ENCODE results near the gene PTPN6. TPM values are rescaled to one million over a fixed set of nuclear protein-coding genes. Genes with fewer than 3 reads are reported as not detected.
A peak's percentile ranks its signal among the peaks of the same experiment; 100 is the strongest.

PTPN6 gene
- total and polyA plus RNA-seq, 10 of the 15 experiments (the other 5 are each of a cell fraction or from before 2014, with no cell fraction given): 229 to 457 (median 370) TPM

DNA sequence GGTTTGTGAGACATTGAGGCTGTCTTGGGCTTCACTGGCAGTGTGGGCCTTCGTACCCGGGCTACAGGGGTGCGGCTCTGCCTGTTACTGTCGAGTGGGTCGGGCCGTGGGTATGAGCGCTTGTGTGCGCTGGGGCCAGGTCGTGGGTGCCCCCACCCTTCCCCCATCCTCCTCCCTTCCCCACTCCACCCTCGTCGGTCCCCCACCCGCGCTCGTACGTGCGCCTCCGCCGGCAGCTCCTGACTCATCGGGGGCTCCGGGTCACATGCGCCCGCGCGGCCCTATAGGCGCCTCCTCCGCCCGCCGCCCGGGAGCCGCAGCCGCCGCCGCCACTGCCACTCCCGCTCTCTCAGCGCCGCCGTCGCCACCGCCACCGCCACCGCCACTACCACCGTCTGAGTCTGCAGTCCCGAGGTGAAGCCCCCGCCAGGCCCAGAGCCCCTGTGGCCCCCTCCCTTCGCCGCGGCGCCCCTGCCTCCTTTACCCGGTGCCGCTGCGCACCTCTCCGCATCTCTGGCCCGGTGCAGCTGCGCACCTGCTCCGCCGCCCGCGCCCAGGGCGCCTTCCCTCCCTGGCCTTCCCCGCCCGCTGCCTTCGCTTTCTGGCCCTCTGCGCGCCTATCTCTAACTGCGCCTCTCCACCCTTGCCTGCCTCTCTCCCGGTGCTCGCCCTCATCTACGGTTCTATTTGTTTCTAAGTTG, 36.8 kb upstream of the PTPN6 start, which contains the start of gene ENO2 (continued):
- no peak for TF ChIP-seq ZNF384 (IDR thresholded peaks at IDR 0.05; ENCODE audit: borderline replicate concordance, low read depth, low read length)
- TF ChIP-seq, protein P1, sequence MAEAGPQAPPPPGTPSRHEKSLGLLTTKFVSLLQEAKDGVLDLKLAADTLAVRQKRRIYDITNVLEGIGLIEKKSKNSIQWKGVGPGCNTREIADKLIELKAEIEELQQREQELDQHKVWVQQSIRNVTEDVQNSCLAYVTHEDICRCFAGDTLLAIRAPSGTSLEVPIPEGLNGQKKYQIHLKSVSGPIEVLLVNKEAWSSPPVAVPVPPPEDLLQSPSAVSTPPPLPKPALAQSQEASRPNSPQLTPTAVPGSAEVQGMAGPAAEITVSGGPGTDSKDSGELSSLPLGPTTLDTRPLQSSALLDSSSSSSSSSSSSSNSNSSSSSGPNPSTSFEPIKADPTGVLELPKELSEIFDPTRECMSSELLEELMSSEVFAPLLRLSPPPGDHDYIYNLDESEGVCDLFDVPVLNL (IDR thresholded peaks at IDR 0.05; ENCODE audit: low read depth, low read length): no peak
- TF ChIP-seq, protein P2, sequence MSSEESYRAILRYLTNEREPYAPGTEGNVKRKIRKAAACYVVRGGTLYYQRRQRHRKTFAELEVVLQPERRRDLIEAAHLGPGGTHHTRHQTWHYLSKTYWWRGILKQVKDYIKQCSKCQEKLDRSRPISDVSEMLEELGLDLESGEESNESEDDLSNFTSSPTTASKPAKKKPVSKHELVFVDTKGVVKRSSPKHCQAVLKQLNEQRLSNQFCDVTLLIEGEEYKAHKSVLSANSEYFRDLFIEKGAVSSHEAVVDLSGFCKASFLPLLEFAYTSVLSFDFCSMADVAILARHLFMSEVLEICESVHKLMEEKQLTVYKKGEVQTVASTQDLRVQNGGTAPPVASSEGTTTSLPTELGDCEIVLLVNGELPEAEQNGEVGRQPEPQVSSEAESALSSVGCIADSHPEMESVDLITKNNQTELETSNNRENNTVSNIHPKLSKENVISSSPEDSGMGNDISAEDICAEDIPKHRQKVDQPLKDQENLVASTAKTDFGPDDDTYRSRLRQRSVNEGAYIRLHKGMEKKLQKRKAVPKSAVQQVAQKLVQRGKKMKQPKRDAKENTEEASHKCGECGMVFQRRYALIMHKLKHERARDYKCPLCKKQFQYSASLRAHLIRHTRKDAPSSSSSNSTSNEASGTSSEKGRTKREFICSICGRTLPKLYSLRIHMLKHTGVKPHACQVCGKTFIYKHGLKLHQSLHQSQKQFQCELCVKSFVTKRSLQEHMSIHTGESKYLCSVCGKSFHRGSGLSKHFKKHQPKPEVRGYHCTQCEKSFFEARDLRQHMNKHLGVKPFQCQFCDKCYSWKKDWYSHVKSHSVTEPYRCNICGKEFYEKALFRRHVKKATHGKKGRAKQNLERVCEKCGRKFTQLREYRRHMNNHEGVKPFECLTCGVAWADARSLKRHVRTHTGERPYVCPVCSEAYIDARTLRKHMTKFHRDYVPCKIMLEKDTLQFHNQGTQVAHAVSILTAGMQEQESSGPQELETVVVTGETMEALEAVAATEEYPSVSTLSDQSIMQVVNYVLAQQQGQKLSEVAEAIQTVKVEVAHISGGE (CRISPR knock-in tag; IDR thresholded peaks at IDR 0.05): no peak
- no peak for TF ChIP-seq ZNF207 (IDR thresholded peaks at IDR 0.05; ENCODE audit: borderline replicate concordance)
- no peak for TF ChIP-seq SUPT20H (IDR thresholded peaks at IDR 0.05; ENCODE audit: borderline replicate concordance, control insufficient read depth, low read depth, low read length)
- TF ChIP-seq, protein P3, sequence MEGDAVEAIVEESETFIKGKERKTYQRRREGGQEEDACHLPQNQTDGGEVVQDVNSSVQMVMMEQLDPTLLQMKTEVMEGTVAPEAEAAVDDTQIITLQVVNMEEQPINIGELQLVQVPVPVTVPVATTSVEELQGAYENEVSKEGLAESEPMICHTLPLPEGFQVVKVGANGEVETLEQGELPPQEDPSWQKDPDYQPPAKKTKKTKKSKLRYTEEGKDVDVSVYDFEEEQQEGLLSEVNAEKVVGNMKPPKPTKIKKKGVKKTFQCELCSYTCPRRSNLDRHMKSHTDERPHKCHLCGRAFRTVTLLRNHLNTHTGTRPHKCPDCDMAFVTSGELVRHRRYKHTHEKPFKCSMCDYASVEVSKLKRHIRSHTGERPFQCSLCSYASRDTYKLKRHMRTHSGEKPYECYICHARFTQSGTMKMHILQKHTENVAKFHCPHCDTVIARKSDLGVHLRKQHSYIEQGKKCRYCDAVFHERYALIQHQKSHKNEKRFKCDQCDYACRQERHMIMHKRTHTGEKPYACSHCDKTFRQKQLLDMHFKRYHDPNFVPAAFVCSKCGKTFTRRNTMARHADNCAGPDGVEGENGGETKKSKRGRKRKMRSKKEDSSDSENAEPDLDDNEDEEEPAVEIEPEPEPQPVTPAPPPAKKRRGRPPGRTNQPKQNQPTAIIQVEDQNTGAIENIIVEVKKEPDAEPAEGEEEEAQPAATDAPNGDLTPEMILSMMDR (IDR thresholded peaks at IDR 0.05 in 2 of 3, conservative IDR thresholded peaks at IDR 0.05 in 1 of 3; ENCODE audit: control insufficient read depth in 2 of 3, extremely low read depth in 1 of 3, insufficient read depth in 1 of 3, low read depth in 3 of 3, low read length in 3 of 3): no peak
- no peak for TF ChIP-seq IRF4 (IDR thresholded peaks at IDR 0.05; ENCODE audit: low read depth, low read length)
- TF ChIP-seq WRNIP1 (IDR thresholded peaks at IDR 0.05; ENCODE audit: borderline replicate concordance, low read depth, low read length): no peak
- peak; percentile 28; the same call in 1 of the 2 replicates for TF ChIP-seq SMARCA5 (IDR thresholded peaks at IDR 0.05)
- no peak for TF ChIP-seq ZBED1 (IDR thresholded peaks at IDR 0.05; ENCODE audit: borderline replicate concordance)
- TF ChIP-seq, protein P4, sequence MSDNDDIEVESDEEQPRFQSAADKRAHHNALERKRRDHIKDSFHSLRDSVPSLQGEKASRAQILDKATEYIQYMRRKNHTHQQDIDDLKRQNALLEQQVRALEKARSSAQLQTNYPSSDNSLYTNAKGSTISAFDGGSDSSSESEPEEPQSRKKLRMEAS (IDR thresholded peaks at IDR 0.05; ENCODE audit: low read depth, low read length): peak; percentile 56; the same call in 1 of the 2 replicates
- no peak for TF ChIP-seq SIX5 (IDR thresholded peaks at IDR 0.05; ENCODE audit: low read depth, low read length, severe bottlenecking)
- TF ChIP-seq TCF7 (IDR thresholded peaks at IDR 0.05; ENCODE audit: borderline replicate concordance): no peak
- TF ChIP-seq RELA (IDR thresholded peaks at IDR 0.05; ENCODE audit: borderline replicate concordance, partially characterized antibody): no peak
- TF ChIP-seq CHD1 (IDR thresholded peaks at IDR 0.05; ENCODE audit: low read depth, low read length): no peak
- no peak for TF ChIP-seq SUZ12 (IDR thresholded peaks at IDR 0.05; ENCODE audit: unreplicated experiment)
- TF ChIP-seq CHD4 (IDR thresholded peaks at IDR 0.05): no peak
- 0 out of 2 replicates have a peak, but pooled peaks have one; percentile 24 for TF ChIP-seq HDGF (IDR thresholded peaks at IDR 0.05)
- TF ChIP-seq, protein P5, sequence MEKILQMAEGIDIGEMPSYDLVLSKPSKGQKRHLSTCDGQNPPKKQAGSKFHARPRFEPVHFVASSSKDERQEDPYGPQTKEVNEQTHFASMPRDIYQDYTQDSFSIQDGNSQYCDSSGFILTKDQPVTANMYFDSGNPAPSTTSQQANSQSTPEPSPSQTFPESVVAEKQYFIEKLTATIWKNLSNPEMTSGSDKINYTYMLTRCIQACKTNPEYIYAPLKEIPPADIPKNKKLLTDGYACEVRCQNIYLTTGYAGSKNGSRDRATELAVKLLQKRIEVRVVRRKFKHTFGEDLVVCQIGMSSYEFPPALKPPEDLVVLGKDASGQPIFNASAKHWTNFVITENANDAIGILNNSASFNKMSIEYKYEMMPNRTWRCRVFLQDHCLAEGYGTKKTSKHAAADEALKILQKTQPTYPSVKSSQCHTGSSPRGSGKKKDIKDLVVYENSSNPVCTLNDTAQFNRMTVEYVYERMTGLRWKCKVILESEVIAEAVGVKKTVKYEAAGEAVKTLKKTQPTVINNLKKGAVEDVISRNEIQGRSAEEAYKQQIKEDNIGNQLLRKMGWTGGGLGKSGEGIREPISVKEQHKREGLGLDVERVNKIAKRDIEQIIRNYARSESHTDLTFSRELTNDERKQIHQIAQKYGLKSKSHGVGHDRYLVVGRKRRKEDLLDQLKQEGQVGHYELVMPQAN (conservative IDR thresholded peaks at IDR 0.05): peak; percentile 64
- TF ChIP-seq NRF1 (conservative IDR thresholded peaks at IDR 0.05; ENCODE audit: low read depth, low read length): no peak
- no peak for TF ChIP-seq EZH2 (IDR thresholded peaks at IDR 0.05; ENCODE audit: borderline replicate concordance, control insufficient read depth, low read depth, low read length)

Data from GM12878 (cell line).